Measurements from ENCODE around the gene TSPAN3.

Gene TSPAN3

GRCh38 chr15:77070495-77071304 is at the start of gene TSPAN3:
Gene TSPAN3 (minus strand): TSS chr15:77071109. CDS start chr15:77070954, 155 bp downstream.
- peak; percentile 70 for DNase-seq (ENCODE audit: low read depth)
- peak within 1 kb of the TSS; percentile 75 for H3K4me3 ChIP-seq (ENCODE audit: low read depth, low read length)

DNA sequence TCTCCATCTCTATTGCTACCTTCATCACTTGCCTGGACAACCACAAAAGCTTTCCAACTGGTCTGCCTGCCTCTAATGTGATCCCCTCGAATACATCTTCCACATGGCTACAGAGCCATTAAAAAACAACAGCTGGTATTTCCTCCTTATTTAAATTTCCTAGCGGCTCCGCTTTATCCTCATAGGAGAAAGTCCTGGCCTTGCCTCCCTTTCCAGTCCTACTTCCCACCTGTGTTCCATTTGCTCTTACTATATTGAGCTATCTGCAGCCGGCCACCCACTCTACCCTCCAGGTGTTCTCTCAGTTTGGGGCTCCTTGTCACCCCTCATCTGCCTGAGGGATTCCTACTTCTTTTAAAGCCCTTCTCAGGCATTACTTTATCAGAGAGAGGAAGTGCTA is 49.7 kb upstream of the TSPAN3 start:
- no peak overlapping the region for H3K4me3 ChIP-seq (ENCODE audit: low read depth, low read length)
- DNase-seq (ENCODE audit: low read depth): no peak

DNA sequence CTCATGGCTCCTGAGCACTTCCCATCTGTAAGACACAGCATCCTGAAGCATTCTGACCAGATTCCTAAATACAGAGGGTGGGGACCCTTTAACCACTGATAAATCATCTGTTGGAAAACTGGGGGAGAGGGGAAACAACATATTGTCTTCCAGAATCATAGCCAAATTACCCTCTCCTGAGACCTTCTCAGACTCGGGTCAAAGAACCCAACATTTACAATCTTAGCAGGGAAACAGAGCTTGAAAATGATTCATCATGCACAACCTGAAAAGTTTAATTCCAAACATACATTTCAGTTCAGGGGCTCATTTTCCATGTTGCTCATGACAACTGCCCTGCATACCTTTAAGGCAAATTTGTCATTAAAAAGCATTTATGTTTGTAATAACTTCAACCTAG is 48.5 kb upstream of the TSPAN3 start:
- DNase-seq (ENCODE audit: low read depth): no peak
- H3K4me3 ChIP-seq (ENCODE audit: low read depth, low read length): no peak overlapping the region

DNA sequence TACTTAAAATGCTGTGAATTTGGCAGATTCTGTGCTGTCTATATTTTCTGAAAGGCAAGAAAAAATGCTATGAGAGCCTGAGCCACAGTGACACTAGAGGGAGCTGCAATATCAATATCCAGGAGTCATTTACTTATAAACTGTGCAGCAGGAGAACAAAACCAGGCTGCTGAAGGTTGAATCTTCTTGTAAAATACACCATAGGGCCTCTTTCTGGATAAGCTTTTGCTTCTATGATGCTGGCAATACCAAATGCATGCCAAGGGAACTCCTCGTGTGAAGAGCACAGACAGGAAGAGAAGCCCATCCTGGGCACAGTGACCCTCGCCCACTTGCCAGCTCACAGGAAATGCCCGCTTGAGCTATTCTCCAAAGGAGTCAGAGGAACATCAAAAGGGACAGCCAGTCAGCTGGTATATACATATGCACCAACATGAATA is 48.0 kb upstream of the TSPAN3 start:
- no peak overlapping the region for H3K4me3 ChIP-seq (ENCODE audit: low read depth, low read length)
- no peak for DNase-seq (ENCODE audit: low read depth)

- DNase-seq (ENCODE audit: low read depth): no peak
- no peak overlapping the region for H3K4me3 ChIP-seq (ENCODE audit: low read depth, low read length)
These were observed 44.3 kb upstream of the TSPAN3 start for GRCh38 chr15:77115179-77115578.

DNA sequence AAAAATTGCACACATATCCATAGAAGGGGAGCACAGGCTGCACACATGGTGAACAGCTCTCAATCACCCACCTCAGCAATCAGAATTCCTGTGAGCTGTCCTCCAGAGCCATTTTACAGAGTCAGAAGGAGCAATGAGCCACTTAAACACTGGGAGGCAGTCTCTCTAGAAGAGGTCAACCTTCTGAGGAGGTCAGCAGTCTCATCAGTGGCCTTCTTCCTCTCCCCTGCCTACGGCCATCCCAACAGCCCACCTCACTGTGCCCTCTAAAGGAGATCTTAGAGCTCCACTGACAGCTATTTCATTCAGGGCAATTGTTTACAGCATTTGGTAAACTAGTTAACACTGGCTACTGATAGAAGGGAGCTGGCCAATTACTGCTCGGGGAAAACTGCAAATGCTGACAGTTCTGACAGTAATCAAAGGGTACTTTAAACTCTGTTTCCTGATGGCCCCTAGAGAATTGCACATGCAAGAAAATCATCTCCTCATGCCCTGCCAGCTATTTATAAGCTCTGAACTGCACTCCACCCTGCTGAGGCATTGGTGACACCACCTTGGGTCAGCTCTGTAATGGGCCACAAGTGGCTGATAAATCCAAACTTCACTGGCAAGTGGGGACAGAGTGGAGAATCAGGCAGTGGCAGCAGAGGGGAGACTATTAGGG is 42.1 kb upstream of the TSPAN3 start:
- no peak for DNase-seq (ENCODE audit: low read depth)

DNA sequence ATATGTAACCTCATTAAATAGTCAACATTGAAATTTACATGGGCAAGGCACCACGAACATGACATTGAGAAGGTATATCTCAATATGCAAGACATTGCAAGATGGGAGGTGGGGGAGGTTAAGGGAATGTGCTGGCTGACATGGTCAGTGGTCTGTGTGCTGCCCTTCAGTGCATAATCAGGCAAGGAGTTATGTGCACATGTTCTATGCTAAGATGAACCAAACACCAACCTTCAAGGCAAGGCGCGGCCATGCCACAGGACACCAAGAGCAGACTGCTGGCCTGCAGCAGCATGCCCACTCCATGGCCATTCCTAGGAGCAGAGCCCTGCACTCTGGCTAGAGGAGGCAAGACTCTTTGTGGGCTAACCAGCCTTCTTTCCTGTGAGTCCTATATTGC is 40.9 kb upstream of the TSPAN3 start:
- DNase-seq (ENCODE audit: low read depth): no peak

More for the DNA sequence above, 42.1 kb upstream of the TSPAN3 start:
- no peak overlapping the region for H3K4me3 ChIP-seq (ENCODE audit: low read depth, low read length)

DNA sequence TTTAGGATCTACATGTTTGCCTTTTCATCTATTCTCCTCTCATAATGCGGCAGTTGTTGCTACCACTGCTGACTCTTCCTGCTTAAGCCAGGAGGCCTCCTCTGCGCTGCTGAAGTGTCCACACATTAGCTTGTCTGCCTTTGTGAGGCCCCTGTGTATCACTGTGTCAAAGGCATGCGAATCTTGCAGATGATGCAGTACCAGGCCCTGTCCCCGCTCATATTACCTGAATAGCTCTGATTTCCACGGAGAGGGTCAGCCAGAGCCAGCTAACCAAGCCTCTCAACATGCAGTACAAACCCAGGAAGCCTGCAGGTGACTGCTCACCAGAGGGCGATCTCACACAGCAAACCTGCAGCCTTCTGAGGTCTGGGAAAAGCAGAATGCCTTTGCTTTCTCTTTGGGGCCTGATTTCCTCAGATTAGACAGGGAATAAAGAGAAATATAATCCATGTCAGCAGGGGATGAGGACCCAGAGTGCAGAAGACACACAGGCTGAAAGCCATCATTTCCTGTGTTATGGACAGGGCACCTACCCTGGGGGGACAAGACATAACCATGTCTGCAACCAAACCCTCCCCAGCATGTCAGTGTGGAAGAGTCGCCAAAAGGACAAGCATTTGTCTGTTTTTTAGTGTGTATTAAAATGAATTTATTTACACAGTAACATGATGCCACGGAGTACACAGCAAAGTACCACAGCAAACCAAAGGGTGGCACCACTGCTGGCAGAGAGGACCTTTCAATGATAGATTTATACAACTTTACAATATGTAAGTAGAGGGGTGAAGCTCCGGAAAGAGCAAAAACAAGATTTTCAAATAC is 36.8 kb upstream of the TSPAN3 start:
- DNase-seq (ENCODE audit: low read depth): no peak
- H3K4me3 ChIP-seq (ENCODE audit: low read depth, low read length): no peak overlapping the region

More for the DNA sequence above, 40.9 kb upstream of the TSPAN3 start:
- H3K4me3 ChIP-seq (ENCODE audit: low read depth, low read length): no peak overlapping the region

DNA sequence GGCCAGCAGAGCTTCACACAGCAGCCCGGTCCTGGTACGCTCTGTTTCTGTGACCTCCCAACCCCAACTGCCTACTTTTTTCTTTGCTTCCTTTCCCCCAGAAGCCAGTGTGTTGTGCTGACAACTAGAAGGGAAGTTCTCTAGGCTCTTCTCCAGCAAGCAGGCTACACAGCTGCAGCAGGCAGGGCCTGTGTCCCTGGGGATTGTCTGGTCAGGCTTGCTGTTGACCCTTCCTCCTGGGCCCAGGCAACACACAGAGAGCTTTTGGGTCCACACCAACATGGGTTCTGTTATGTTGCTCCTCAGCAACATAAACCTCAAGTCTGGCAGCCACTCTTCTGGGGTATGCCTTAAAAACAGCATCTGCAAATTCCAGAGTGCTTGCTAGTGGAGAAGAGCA is 36.2 kb upstream of the TSPAN3 start:
- DNase-seq (ENCODE audit: low read depth): peak; percentile 69
- no peak overlapping the region for H3K4me3 ChIP-seq (ENCODE audit: low read depth, low read length)

- H3K4me3 ChIP-seq (ENCODE audit: low read depth, low read length): no peak overlapping the region
- no peak for DNase-seq (ENCODE audit: low read depth)
These were observed 33.2 kb upstream of the TSPAN3 start for GRCh38 chr15:77104155-77104554.

GRCh38 chr15:77099741-77100463 is 29.0 kb upstream of the TSPAN3 start:
- H3K4me3 ChIP-seq (ENCODE audit: low read depth, low read length): no peak overlapping the region
- no peak for DNase-seq (ENCODE audit: low read depth)

DNA sequence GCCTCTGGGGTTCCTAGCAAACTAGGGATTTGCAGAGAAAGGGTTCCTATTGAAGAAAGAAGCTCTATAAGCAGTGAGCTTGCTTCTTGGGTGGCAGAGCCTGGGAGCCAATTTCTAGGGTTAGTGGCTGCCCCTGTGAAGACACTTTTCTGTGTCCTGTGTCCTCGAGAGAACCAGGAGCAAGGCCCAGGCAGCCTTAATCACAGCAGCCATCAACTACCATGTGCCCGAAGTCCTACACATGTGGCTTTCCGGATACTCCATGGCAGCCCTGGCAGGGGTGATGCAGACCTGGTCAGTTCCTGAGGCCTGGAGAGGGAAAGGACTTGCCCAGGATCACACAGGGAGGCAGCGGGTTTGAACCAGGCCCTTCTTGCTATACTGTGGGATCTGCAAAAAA is 27.7 kb upstream of the TSPAN3 start:
- no peak for DNase-seq (ENCODE audit: low read depth)
- H3K4me3 ChIP-seq (ENCODE audit: low read depth, low read length): no peak overlapping the region

GRCh38 chr15:77097921-77098320 is 27.0 kb upstream of the TSPAN3 start:
- H3K4me3 ChIP-seq (ENCODE audit: low read depth, low read length): no peak overlapping the region
- DNase-seq (ENCODE audit: low read depth): no peak

DNA sequence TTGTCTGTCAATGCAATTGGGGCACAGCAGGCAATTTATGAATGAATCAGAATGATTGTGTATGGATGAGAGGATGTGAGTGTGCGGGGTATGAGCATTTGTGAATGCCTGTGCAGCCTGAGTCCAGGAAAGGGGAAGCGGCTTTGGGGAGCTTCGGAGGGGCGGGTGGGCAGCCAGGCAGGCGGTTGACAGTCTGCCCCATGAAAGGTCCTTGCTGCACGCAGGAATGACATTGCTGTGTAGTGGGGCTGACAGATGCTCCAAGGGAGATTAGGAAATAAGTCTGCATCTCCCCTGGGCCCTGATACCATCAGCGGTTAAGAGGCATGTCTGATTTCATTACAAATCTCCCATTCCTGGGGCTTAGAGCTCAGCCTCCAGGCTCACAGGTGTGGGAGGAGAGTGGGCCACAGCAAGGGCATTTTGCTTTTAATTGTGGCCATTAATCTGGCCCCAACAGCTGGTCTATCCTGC is 26.4 kb upstream of the TSPAN3 start:
- no peak for DNase-seq (ENCODE audit: low read depth)
- H3K4me3 ChIP-seq (ENCODE audit: low read depth, low read length): no peak overlapping the region

- H3K4me3 ChIP-seq (ENCODE audit: low read depth, low read length): no peak overlapping the region
- no peak for DNase-seq (ENCODE audit: low read depth)
These were observed 25.6 kb upstream of the TSPAN3 start for GRCh38 chr15:77096541-77096940.

- no peak for DNase-seq (ENCODE audit: low read depth)
- no peak overlapping the region for H3K4me3 ChIP-seq (ENCODE audit: low read depth, low read length)
These were observed 25.2 kb upstream of the TSPAN3 start for GRCh38 chr15:77096138-77096537.

DNA sequence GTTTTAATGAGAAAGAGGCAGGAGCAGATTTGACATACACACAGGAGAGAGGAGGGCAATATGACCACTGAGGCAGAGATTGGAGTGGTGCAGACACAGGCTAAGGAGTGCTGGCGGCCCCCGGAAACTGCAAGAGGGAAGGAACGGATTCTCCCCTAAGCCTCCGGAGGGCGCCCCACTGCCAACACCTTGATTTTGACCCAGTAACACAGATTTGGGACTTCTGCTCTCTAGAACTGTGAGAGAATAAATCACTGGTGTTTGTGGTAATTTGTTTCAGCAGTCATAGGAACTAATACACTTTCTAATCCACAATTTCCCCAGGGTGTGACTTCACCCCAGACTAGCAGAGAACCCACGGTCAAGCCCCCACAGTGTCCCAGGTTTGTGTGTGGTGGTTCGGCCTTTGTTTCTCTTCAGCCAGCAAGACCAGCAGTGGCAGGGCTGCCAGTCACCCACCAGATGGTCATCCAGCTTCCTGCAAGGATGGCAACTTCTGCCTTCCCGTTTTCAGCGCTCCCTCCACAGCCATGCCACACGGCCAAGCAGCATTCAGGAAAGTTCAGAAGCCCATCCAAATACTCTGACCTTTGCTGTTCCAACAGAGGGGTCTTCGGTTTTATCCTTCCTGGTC is 23.6 kb upstream of the TSPAN3 start:
- no peak for DNase-seq (ENCODE audit: low read depth)
- no peak overlapping the region for H3K4me3 ChIP-seq (ENCODE audit: low read depth, low read length)

DNA sequence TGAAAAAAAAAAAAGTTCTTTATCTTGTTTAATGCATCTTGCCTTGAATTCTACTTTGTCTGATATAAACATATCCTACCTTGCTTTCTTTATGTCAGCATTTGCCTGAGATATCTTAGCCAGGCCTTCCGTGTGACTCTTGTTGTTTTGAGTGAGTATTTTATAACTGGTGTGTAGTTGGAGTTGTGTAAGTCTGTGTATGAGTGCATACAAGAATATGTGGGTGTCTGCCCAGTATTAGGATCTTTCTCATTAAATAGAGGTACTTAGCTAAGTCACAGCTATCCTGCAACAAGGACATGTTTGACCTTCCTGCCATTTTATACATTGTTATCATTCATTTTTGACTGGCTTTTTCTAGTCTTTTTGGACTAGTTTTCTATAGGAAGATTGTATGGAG is 22.5 kb upstream of the TSPAN3 start:
- no peak overlapping the region for H3K4me3 ChIP-seq (ENCODE audit: low read depth, low read length)
- no peak for DNase-seq (ENCODE audit: low read depth)

DNA sequence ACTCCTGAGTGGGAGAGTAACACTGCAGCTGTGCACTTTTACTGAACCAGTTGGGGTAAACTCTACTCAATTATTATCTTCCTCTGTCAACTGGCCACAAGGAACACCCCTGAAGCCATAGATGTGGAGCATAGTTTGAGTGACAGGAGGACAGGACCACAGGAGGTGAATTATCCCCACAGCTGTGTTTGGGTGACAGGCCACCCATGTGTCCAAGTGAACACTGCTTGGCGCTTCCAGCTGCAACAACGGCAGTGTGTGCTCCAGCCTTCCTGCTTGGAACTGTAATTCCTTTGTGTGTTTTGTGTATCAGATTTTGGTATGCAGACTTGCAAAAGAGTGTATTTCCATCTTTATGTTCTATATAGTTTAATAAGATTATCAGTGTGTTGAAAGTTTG is 20.2 kb upstream of the TSPAN3 start:
- H3K4me3 ChIP-seq (ENCODE audit: low read depth, low read length): no peak overlapping the region

More for the DNA sequence above, 20.2 kb upstream of the TSPAN3 start:
- no peak for DNase-seq (ENCODE audit: low read depth)
